ENCODE results near the gene TRAPPC12.

The TRAPPC12 gene

GRCh38 chr2:3405876-3406275 is 26.4 kb downstream of the TRAPPC12 start:
- DNase-seq (ENCODE audit: low read depth in 2 of 2, low spot score in 1 of 2) = no peak

GRCh38 chr2:3406501-3406900 is 27.0 kb downstream of the TRAPPC12 start:
- DNase-seq (ENCODE audit: low read depth in 2 of 2, low spot score in 1 of 2) = no peak

GRCh38 chr2:3408781-3409180 is 29.3 kb downstream of the TRAPPC12 start:
- DNase-seq (ENCODE audit: low read depth in 2 of 2, low spot score in 1 of 2) = no peak

GRCh38 chr2:3409627-3410170 is 30.2 kb downstream of the TRAPPC12 start:
- DNase-seq (ENCODE audit: low read depth in 2 of 2, low spot score in 1 of 2) = no peak

- DNase-seq (ENCODE audit: low read depth in 2 of 2, low spot score in 1 of 2) = no peak
These were observed 31.6 kb downstream of the TRAPPC12 start for GRCh38 chr2:3411103-3411502.

- DNase-seq (ENCODE audit: low read depth in 2 of 2, low spot score in 1 of 2) = no peak
These were observed 34.2 kb downstream of the TRAPPC12 start for GRCh38 chr2:3413697-3414096.

GRCh38 chr2:3414133-3414860 is 34.8 kb downstream of the TRAPPC12 start:
- no peak for DNase-seq (ENCODE audit: low read depth in 2 of 2, low spot score in 1 of 2)

- DNase-seq (ENCODE audit: low read depth in 2 of 2, low spot score in 1 of 2) = no peak
These were observed 39.4 kb downstream of the TRAPPC12 start for GRCh38 chr2:3418766-3419404.

- DNase-seq (ENCODE audit: low read depth in 2 of 2, low spot score in 1 of 2) = no peak
These were observed 40.7 kb downstream of the TRAPPC12 start for GRCh38 chr2:3420076-3420768.

GRCh38 chr2:3420769-3421397 is 41.4 kb downstream of the TRAPPC12 start:
- DNase-seq (ENCODE audit: low read depth in 2 of 2, low spot score in 1 of 2) = no peak

GRCh38 chr2:3421580-3421979 is 42.1 kb downstream of the TRAPPC12 start:
- DNase-seq (ENCODE audit: low read depth in 2 of 2, low spot score in 1 of 2) = no peak

- no peak for DNase-seq (ENCODE audit: low read depth in 2 of 2, low spot score in 1 of 2)
These were observed 42.8 kb downstream of the TRAPPC12 start for GRCh38 chr2:3422161-3422779.

- peak; percentile 38 to 74 for DNase-seq (ENCODE audit: low read depth in 2 of 2, low spot score in 1 of 2)
These were observed 44.1 kb downstream of the TRAPPC12 start for GRCh38 chr2:3423492-3424170.

GRCh38 chr2:3424171-3424795 is 44.8 kb downstream of the TRAPPC12 start:
- DNase-seq (ENCODE audit: low read depth in 2 of 2, low spot score in 1 of 2) = no peak

- DNase-seq (ENCODE audit: low read depth in 2 of 2, low spot score in 1 of 2) = no peak
These were observed 47.1 kb downstream of the TRAPPC12 start for GRCh38 chr2:3426615-3427014.

GRCh38 chr2:3427272-3427671 is 47.8 kb downstream of the TRAPPC12 start:
- DNase-seq (ENCODE audit: low read depth in 2 of 2, low spot score in 1 of 2) = no peak

- no peak for DNase-seq (ENCODE audit: low read depth in 2 of 2, low spot score in 1 of 2)
These were observed 49.1 kb downstream of the TRAPPC12 start for GRCh38 chr2:3428577-3428976.

- no peak for DNase-seq (ENCODE audit: low read depth in 2 of 2, low spot score in 1 of 2)
These were observed 49.6 kb downstream of the TRAPPC12 start for GRCh38 chr2:3429066-3429610.

GRCh38 chr2:3430172-3430571 is 50.7 kb downstream of the TRAPPC12 start:
- no peak for DNase-seq (ENCODE audit: low read depth in 2 of 2, low spot score in 1 of 2)

All from stimulated activated CD8-positive, alpha-beta memory T cell treated with anti-CD3 and anti-CD28 coated beads, Interleukin-4, amount 100 ng/mL, for 4 hours (primary cell).